Measurements from ENCODE around the gene SCGB1D1.

SCGB1D1 gene

DNA sequence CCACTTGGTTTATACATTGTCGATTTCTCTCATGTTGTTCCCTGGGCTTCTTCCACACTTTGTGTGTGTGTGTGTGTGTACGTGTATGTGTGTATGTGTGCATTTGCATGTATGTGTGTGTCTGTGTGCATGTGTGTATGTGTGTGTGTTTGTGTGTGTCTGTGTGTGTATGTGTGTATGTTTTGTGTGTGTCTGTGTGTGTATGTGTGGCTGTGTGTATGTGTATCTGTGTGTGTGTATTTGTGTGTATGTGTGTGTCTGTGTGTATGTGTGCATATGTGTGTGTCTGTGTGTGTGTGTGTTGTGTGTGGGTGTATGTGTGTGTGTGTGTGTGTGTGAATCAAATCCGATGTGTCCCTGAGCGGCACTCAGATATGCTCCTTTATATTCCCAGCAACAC, 47.5 kb downstream of the SCGB1D1 start:
- DNase-seq, result no peak

DNA sequence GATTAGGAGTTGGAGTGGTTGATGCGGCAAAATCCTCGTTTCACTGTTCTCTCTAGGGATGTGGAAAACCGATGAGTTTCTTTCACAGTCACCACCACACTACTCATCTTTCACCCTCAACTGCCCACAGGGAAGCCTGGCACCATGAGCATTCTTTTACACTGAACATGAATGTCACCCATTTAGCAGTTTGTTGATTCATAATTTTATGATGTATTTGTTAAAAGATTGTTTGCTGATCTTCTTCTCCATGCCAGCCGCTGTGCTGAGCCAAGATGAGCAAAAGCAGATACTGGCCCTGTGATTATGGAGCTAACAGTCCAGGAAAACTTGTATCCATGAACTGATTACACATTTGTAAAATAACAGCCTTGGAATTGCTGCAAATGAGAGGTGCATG, 48.1 kb downstream of the SCGB1D1 start:
- DNase-seq, result no peak

DNA sequence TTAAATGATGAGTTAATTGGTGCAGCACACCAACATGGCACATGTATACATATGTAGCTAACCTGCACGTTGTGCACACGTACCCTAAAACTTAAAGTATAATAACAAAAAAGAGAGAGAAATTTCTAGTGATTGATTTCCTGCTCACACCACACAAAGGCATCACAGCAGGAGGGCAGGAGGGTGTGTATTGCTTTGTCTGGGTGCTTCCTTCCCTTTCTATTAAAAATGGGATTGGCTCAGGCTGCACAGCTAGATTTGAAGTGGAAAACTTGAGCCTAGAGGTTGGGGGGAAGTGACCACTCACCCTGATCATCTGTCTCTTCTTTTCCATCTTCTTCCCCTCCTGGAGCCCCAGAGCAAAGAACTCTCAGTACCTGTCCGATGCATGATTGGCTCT, 51.1 kb downstream of the SCGB1D1 start:
- DNase-seq, result no peak

DNA sequence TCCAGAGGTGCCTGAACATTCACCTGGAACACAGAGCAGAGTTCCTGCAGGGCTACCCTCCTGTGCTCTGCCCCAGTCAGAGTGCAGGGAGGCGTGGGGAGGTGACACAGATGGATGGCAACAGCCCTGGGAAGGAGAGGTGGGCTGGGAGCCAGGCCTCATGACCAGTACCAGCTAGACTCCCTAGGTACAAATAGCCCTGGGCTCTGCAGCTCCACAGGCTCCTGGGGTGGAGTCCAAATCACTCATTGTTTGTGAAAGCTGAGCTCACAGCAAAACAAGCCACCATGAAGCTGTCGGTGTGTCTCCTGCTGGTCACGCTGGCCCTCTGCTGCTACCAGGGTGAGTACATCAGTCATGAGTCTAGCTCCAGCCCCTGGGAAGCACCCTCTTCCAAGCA, 52.0 kb downstream of the SCGB1D1 start, which contains the start of gene SCGB1D2:
SCGB1D2 (plus strand) TSS at position 219 of the 400 bp plus-strand sequence; CDS start at position 288, 69 bp downstream.
- no peak for DNase-seq

Data from MV-4-11 (cell line).